DMS 273 (cell line): ENCODE results near the gene MFSD6L.
A peak's percentile ranks its signal among the peaks of the same experiment; 100 is the strongest.

Source experiments
- DNase-seq: peaks from one replicate; lab custom pipeline; 2025; ENCODE audit not compliant: unreplicated experiment; lab: John Stamatoyannopoulos, UW

MFSD6L gene

GRCh38 chr17:8794636-8795035, 4.5 kb downstream of the MFSD6L start:
- DNase-seq = no peak

- DNase-seq = no peak
These were observed 5.5 kb downstream of the MFSD6L start for GRCh38 chr17:8793649-8794048.

- DNase-seq = no peak
These were observed 6.5 kb downstream of the MFSD6L start for GRCh38 chr17:8792646-8793045.

- no peak for DNase-seq
These were observed 7.3 kb downstream of the MFSD6L start for GRCh38 chr17:8791910-8792270.

GRCh38 chr17:8791248-8791909, 7.8 kb downstream of the MFSD6L start:
- DNase-seq = no peak

- DNase-seq = no peak
These were observed 9.4 kb downstream of the MFSD6L start for GRCh38 chr17:8789743-8790142.

GRCh38 chr17:8788998-8789397, 10.2 kb downstream of the MFSD6L start:
- no peak for DNase-seq

- DNase-seq = peak; percentile 84
These were observed 13.4 kb downstream of the MFSD6L start for GRCh38 chr17:8785547-8786413.

- DNase-seq = no peak
These were observed 17.0 kb downstream of the MFSD6L start for GRCh38 chr17:8782176-8782575.

- DNase-seq = no peak
These were observed 17.4 kb downstream of the MFSD6L start for GRCh38 chr17:8781776-8782175.

GRCh38 chr17:8776881-8777280, 22.3 kb downstream of the MFSD6L start:
- no peak for DNase-seq

GRCh38 chr17:8776248-8776647, 22.9 kb downstream of the MFSD6L start:
- no peak for DNase-seq

GRCh38 chr17:8766731-8767130, 32.4 kb downstream of the MFSD6L start:
- DNase-seq = no peak

GRCh38 chr17:8762012-8762411, 37.2 kb downstream of the MFSD6L start:
- no peak for DNase-seq

- no peak for DNase-seq
These were observed 41.0 kb downstream of the MFSD6L start, which contains the start of gene SPDYE4 for GRCh38 chr17:8758137-8758596. SPDYE4 (minus strand) TSS chr17:8758546; CDS start chr17:8758382, 164 bp downstream.

GRCh38 chr17:8757189-8757588, 42.0 kb downstream of the MFSD6L start:
- DNase-seq = no peak

- no peak for DNase-seq
These were observed 43.4 kb downstream of the MFSD6L start for GRCh38 chr17:8755590-8756255.

GRCh38 chr17:8754890-8755289, 44.3 kb downstream of the MFSD6L start:
- DNase-seq = no peak

GRCh38 chr17:8753976-8754440, 45.2 kb downstream of the MFSD6L start:
- DNase-seq = peak; percentile 47

GRCh38 chr17:8753136-8753975, 45.8 kb downstream of the MFSD6L start:
- DNase-seq = no peak

- no peak for DNase-seq
These were observed 49.5 kb downstream of the MFSD6L start for GRCh38 chr17:8749616-8750015.
